ENCODE results near the gene MET. TPM values are rescaled to one million over a fixed set of nuclear protein-coding genes. Genes with fewer than 3 reads are reported as not detected.
"Not testable (repeated sequence)": the region's sequence is repeated elsewhere in the genome, so short reads cannot be mapped to it uniquely, and the experiment has no call there.

Gene MET
- total and polyA plus RNA-seq, 2 donors (not counting 3 experiments of a cell fraction or from before 2014, with no cell fraction given): 21.1 to 44.5 TPM

GRCh38 chr7:116636997-116637396 is 35.0 kb upstream of the MET start:
- Histone ChIP-seq H3K9me1 (replicated peaks; ENCODE audit: control insufficient read depth, extremely low read depth, insufficient read depth, low read length) (no peaks in the 10 kb centered on the region), H3K27me3 (ENCODE audit: control insufficient read depth in 2 of 2, insufficient read depth in 2 of 2, low read length in 2 of 2) (no peaks in the 10 kb centered on the region), H3K9ac (replicated peaks; ENCODE audit: extremely low read depth, insufficient read depth, low read length) (no peak overlapping the region), H3K79me2 (ENCODE audit: control insufficient read depth, insufficient read depth, low read length) (no peaks in the 10 kb centered on the region), H2AFZ (ENCODE audit: low read depth, low read length) (no peak overlapping the region), H3K36me3 (ENCODE audit: control insufficient read depth in 2 of 2, extremely low read depth in 1 of 2, insufficient read depth in 2 of 2, low read length in 2 of 2) (no peaks in the 10 kb centered on the region), H3K4me2 (ENCODE audit: insufficient read depth, low read length) (no peak overlapping the region), H3K27ac (ENCODE audit: insufficient read depth, low read depth, low read length) (no peak overlapping the region), H3K4me3 (replicated peaks in 1 of 3; ENCODE audit: insufficient read depth in 1 of 3, low read depth in 1 of 3, low read length in 3 of 3) (no peak overlapping the region), H3K9me3 (replicated peaks; ENCODE audit: control insufficient read depth, insufficient read depth, low read length) (no peaks in the 10 kb centered on the region), H3K4me1 (ENCODE audit: control insufficient read depth, extremely low read depth, insufficient read depth, low read length) (no peaks in the 10 kb centered on the region), H4K20me1 (replicated peaks; ENCODE audit: control insufficient read depth, extremely low read depth, insufficient read depth, low read length) (no peaks in the 10 kb centered on the region)
- POLR2A ChIA-PET: no interaction called here
- TF ChIP-seq CTCF (IDR thresholded peaks at IDR 0.05; ENCODE audit: extremely low read depth in 1 of 2, insufficient read depth in 1 of 2, low read depth in 1 of 2, low read length in 2 of 2) (no peak), MYC (IDR thresholded peaks at IDR 0.05; ENCODE audit: low read depth, low read length) (no peak), POLR2A (IDR thresholded peaks at IDR 0.05; ENCODE audit: low read depth, low read length) (no peak), MAX (IDR thresholded peaks at IDR 0.05; ENCODE audit: insufficient read depth, insufficient read length) (no peak), EZH2 (IDR thresholded peaks at IDR 0.05; ENCODE audit: borderline replicate concordance, low read depth, low read length, severe bottlenecking) (no peak), FOS (IDR thresholded peaks at IDR 0.05; ENCODE audit: borderline replicate concordance, insufficient read depth, low read length) (no peak), POLR2AphosphoS5 (IDR thresholded peaks at IDR 0.05; ENCODE audit: insufficient read depth, low read depth, low read length) (no peak), GATA2 (IDR thresholded peaks at IDR 0.05; ENCODE audit: insufficient read depth, insufficient read length, low read depth, low read length) (no peak), JUN (IDR thresholded peaks at IDR 0.05; ENCODE audit: borderline replicate concordance, insufficient read depth, insufficient read length, low read depth) (no peak)
- DNase-seq (ENCODE audit: low read depth, low spot score): no peak
- BruUV-seq (replicated peaks): no TSS peak
- FAIRE-seq: no peak
- CTCF ChIA-PET: interaction anchor here (0.8 to 1.2 kb wide), 4 partner anchors 9 to 44 kb away, joined by 3 read pairs; no protein-coding TSS in a partner anchor
- intact Hi-C loops (cut with micrococcal nuclease): no loop called here
- dilution Hi-C loops (cut with MboI; ENCODE audit: extremely low pct_ligation_motif_present, low sequenced_read_pairs): no loop called here

GRCh38 chr7:116638592-116638991 is 33.4 kb upstream of the MET start:
- H3K27ac ChIP-seq (ENCODE audit: insufficient read depth, low read depth, low read length); H3K4me3 ChIP-seq (replicated peaks in 1 of 3; ENCODE audit: insufficient read depth in 1 of 3, low read depth in 1 of 3, low read length in 3 of 3): not testable (repeated sequence)

More at GRCh38 chr7:116638592-116638991, 33.4 kb upstream of the MET start:
- H3K4me1 ChIP-seq (ENCODE audit: control insufficient read depth, extremely low read depth, insufficient read depth, low read length); H3K79me2 ChIP-seq (ENCODE audit: control insufficient read depth, insufficient read depth, low read length); dilution Hi-C loops (cut with MboI; ENCODE audit: extremely low pct_ligation_motif_present, low sequenced_read_pairs); H4K20me1 ChIP-seq (replicated peaks; ENCODE audit: control insufficient read depth, extremely low read depth, insufficient read depth, low read length); intact Hi-C loops (cut with micrococcal nuclease); H2AFZ ChIP-seq (ENCODE audit: low read depth, low read length); H3K27me3 ChIP-seq (ENCODE audit: control insufficient read depth in 2 of 2, insufficient read depth in 2 of 2, low read length in 2 of 2); DNase-seq (ENCODE audit: low read depth, low spot score); H3K4me2 ChIP-seq (ENCODE audit: insufficient read depth, low read length); H3K9ac ChIP-seq (replicated peaks; ENCODE audit: extremely low read depth, insufficient read depth, low read length); POLR2A ChIA-PET; H3K36me3 ChIP-seq (ENCODE audit: control insufficient read depth in 2 of 2, extremely low read depth in 1 of 2, insufficient read depth in 2 of 2, low read length in 2 of 2); BruUV-seq (replicated peaks); H3K9me3 ChIP-seq (replicated peaks; ENCODE audit: control insufficient read depth, insufficient read depth, low read length); H3K9me1 ChIP-seq (replicated peaks; ENCODE audit: control insufficient read depth, extremely low read depth, insufficient read depth, low read length); FAIRE-seq: not testable (repeated sequence)
- CTCF ChIA-PET: interaction anchor here (0.9 to 1.6 kb wide), 4 partner anchors 36 to 141 kb away, joined by 3 read pairs; no protein-coding TSS in a partner anchor

All from endothelial cell of umbilical vein (primary cell).